ENCODE data around the gene INPP5K.

Gene INPP5K

DNA sequence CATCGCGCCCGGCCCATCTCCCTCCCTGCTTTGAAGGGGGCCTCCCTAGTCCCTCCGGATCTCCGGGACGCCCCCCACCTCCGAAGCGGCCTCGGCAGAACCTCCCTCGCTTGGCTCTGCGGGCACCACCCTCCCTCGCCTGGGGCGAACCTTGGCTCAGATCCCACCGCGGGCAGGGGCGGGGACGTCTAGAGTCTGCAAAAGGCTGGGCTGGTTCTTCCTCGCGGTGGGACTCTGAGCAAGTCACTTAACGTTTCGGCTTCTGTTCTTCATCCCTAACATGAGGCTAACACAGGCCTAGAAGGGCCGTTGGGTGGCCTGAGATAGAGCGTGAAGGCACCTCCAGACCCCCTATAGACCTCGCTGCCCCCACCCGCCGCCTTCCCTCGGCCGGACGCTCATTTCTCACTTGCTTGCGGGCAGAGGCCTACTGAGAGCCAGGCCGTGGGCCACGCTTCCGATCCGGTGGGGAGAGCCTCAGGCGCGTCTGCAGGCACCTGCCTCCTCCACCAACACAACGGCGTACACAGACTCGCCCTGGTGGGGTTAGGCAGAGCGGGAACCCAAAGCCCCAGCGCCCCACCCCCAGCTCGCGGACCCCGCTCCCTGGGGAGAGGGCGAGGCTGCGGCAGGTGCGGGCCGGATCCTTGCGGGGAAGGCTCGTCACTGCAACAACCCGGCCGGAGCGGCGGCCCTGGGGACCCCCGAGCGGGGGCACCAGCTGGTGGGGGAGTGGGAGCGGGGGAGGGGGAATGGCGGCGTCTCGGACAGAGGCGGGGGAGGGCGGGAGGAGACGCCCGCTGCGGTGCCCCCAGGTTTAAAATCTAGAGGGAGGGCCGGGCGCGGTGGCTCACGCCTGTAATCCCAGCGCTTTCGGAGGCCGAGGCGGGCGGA, 29.4 kb downstream of the INPP5K start:
- DNase-seq (ENCODE audit: low read depth in 1 of 2, low spot score in 1 of 2), result peak; percentile 65 to 70

GRCh38 chr17:1485423-1486376, 30.7 kb downstream of the INPP5K start:
- peak; percentile 32 to 66 for DNase-seq (ENCODE audit: low read depth in 1 of 2, low spot score in 1 of 2)

DNA sequence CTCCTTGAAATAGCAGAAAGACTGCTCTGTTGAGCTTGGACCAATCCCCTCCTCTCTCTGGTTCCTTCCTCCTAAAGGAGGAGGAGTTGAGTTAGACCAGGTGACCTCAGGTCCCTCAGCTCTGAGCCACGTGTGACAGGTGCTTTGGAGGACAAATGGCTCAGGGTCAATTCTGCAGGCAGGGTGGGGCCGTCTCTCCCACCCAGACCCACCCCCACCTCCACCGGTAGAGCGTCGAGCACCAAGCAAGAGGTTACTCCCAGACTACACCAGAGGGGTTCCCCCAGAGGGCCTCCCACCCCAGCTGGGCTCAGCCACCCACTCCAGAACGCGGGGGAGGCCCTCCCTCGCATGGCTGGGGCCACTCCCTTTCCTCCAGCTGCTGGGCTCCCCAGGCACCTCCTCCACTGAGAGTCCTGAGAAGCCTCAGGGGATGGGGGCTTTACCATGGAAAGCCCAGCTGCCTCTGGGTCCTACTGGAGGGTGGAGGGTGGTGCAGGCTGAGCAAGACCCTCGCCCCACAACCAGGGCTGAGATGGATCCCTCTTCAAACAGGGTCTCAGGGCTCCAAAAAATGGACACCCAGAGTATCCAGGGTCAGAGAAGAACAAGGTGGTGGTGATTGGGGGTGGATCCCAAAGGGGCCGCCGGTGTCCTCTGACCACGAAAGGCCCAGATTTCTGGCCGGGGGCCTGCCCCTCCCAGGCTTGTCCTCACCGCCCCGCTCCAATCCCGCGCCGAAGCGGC, 31.6 kb downstream of the INPP5K start:
- DNase-seq (ENCODE audit: low read depth in 1 of 2, low spot score in 1 of 2), result peak in 1 of 2 donors; percentile 37

DNA sequence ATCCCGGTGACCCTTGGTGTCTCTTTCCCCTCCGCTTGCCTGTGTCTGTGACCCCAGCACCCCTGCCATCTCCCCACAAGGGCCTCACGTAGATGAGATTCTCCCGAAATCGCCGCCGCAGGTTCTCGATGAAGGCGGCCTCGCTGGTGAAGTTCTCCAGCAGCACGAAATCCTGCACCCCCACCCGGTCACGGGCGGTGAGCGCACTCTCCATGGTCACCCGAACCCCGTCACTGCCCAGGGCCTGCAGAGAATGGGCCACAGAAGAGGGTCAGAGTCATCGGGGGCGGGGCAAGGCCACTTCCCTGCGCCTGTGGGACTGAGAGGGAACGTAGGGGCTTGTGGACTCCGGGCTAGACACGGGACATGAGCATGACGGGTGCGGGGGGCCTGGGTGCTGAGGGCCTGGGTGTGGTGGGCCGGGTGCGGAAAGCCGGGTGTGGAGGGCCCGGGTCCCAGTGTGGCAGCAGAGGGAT, 32.3 kb downstream of the INPP5K start:
- no peak for DNase-seq (ENCODE audit: low read depth in 1 of 2, low spot score in 1 of 2)

DNA sequence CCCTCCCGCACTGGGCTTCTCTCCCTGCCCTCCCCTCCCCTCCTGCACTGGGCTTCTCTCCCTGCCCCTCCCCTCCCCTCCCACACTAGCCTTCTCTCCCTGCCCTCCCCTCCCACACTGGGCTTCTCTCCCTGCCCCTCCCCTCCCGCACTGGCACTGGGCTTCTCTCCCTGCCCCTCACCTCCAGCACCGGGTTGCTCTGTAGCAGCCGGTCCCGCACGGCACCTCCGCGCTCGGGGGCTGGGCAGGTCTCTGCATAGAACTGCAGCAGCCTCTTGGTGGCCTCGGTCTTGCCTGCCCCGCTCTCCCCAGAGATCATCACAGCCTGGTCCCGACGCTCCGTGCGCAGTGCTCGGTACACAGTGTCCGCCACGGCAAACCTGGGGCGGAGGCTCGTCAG, 33.7 kb downstream of the INPP5K start:
- DNase-seq (ENCODE audit: low read depth in 1 of 2, low spot score in 1 of 2), result no peak

DNA sequence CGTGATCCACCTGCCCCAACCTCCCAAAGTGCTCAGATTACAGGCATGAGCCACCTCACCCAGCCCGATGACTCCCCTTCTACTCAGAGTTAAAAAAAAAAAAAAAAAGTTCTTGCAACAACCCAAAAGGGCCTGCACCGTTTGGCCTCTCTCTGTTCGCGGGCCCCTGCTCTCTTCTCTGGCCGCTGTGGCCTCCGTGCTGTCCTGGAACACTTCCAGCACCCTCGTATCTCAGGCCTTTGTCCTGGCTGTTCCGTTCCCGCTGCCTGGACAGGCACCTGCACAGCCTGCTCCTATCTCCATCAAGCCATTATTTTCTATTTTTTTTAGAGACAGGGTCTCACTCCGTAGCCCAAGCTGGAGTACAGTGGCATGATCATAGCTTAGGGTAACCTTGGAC, 34.7 kb downstream of the INPP5K start:
- DNase-seq (ENCODE audit: low read depth in 1 of 2, low spot score in 1 of 2), result no peak

- no peak for DNase-seq (ENCODE audit: low read depth in 1 of 2, low spot score in 1 of 2)
Observed at GRCh38 chr17:1480747-1481465, 35.5 kb downstream of the INPP5K start.

- DNase-seq (ENCODE audit: low read depth in 1 of 2, low spot score in 1 of 2), result no peak
Observed at GRCh38 chr17:1478418-1478817, 38.0 kb downstream of the INPP5K start.

GRCh38 chr17:1475321-1475854, 41.0 kb downstream of the INPP5K start:
- DNase-seq (ENCODE audit: low read depth in 1 of 2, low spot score in 1 of 2), result no peak

DNA sequence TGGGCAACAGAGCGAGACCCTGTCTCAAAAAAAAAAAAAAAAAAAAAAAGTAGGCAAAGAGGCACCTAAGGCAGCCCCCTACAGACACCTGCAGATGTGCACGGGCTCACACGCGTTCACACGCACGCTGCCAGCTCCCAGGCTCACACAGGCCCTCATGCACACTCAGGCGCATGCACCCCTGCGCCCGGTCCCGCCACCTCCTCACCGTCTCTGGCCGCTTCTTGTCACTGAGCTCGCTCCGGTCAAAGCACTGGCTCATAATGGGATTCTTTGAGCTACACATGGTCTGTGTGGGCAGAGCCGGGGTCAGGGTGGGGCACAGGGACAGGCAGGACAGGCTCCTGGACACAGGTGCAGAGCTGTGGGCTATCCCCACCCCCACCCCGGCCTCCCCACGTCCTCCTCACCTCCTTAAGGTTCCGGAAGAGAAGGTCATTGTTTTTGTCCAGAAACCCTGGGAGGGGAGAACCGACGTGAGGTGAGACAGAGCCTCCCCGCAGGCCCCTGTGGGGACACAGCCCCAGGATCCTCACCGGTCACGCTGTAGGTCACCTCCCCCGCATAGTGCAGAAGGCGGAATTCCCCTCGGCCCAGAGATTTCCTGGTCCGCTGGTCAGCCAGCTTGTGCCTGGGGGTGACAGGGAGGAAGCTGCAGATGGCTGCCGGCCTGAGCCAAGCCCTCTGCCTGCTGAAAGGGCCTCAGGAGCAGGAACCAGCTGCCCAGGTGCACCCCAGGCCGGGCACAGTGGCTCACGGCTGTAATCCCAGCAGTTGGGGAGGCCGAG, 41.8 kb downstream of the INPP5K start:
- no peak for DNase-seq (ENCODE audit: low read depth in 1 of 2, low spot score in 1 of 2)

DNA sequence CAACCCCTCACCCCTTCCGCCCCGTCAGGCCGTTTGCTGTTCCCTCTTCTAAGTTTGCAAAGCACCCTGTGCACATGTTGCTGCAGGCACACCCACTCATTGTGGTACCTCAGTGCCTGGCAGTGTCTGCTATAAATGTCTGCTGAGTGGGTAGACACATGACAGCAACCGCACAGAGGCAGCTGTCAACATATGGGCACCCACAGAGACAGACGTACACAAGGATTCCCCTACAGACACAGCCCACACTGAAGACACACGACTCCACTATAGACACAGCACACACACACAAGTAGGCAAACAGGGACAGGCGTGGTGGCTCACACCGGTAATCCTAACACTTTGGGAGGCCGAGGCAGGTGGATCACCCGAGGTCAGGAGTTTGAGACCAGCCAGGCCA, 42.6 kb downstream of the INPP5K start:
- DNase-seq (ENCODE audit: low read depth in 1 of 2, low spot score in 1 of 2), result no peak

- DNase-seq (ENCODE audit: low read depth in 1 of 2, low spot score in 1 of 2), result no peak
Observed at GRCh38 chr17:1473170-1473569, 43.2 kb downstream of the INPP5K start.

DNA sequence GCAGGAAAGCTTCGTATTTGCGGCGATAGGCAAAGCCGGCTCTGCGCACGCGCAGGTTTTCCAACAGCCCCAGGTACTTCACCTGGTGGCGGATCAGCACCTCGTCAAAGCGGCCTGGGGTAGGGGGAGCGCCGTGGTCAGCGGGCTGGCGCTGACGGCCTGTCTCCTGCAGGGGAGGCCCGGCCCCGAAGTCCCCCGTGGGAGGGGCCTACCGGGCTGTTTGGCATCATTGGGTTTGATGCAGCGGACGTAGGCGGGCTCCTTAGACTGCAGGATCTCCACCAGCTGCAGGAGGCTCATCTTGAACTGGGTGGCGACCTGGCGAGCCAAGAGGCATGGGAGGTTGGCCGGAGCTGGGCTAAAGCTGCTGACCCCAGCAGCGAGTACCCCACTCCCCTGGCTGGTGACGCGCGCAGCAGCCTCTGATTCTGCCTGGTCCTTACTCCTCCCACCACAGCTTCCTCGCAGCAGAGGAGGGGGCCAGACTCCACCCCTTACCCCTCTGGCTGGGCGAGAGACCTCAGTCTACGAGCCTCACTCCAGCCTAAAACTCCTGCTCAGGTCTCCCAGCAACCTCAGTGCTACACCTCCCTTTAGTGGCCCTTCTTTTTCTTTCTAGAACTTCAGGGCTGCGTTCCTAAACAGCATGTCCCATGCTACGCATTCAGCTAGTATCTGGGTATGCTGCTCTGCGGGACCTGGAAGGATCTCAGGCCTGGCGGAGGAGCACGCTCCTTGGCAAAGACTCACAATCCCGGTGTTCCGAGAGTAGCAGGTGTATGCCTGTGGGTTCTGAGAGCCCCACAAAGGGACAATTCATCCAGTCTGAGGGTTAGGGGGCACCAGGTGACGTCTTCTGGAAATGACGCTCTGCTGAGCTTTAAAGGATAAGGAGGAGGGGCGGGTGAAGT, 44.2 kb downstream of the INPP5K start:
- no peak for DNase-seq (ENCODE audit: low read depth in 1 of 2, low spot score in 1 of 2)

DNA sequence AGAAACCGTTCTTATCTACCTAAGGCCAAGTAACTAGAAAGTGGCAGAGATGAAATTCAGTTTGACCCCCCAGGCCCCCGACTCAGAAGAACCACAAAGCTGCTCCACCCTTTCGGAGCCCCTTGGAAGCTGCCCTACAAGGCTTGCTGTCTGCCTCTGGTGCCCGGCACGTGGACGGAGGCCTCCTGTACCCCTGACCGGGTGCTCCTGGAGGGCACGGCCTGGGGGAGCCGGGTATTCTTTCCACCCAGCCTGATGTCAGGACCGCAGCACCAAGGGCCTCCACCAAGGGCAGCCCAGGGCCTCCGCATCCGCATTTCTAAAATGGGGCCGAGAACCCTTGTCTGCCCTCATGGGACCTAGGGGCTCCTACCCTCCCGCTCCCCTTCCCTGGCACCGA, 44.9 kb downstream of the INPP5K start:
- no peak for DNase-seq (ENCODE audit: low read depth in 1 of 2, low spot score in 1 of 2)

DNA sequence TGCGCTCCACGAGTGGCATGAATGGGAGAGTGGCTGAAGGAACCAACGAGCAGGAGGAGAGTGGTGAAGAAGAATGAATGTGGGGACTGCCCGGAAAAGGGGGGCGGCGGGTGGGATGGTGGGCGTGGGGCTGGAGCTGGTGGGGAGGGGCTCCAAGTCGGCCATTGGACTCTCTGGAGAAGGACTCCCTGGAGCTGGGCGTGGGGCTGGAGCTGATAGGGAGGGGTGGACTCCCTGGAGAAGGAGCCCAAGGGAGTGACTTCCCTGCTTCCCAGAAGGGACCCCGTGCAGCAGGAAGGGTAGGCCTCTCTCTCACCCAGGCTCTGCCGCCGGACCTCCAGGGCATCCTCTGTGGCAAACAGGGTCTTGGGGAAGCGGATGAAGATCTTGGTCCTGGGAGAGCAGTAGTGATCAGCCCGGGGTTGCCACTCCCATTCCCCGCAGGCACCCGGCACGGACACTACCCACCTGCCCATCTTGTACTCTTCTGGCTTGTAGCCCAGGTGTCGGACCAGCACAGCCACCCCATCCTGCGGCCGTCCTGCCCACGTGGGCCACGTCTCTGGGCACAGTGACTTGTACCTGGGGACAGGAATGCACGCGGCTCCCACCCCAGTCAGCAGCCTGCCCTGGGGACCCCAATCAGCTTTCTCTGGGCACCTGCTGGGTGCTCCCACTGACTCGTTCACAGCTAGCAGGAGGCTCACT, 45.5 kb downstream of the INPP5K start:
- no peak for DNase-seq (ENCODE audit: low read depth in 1 of 2, low spot score in 1 of 2)

DNA sequence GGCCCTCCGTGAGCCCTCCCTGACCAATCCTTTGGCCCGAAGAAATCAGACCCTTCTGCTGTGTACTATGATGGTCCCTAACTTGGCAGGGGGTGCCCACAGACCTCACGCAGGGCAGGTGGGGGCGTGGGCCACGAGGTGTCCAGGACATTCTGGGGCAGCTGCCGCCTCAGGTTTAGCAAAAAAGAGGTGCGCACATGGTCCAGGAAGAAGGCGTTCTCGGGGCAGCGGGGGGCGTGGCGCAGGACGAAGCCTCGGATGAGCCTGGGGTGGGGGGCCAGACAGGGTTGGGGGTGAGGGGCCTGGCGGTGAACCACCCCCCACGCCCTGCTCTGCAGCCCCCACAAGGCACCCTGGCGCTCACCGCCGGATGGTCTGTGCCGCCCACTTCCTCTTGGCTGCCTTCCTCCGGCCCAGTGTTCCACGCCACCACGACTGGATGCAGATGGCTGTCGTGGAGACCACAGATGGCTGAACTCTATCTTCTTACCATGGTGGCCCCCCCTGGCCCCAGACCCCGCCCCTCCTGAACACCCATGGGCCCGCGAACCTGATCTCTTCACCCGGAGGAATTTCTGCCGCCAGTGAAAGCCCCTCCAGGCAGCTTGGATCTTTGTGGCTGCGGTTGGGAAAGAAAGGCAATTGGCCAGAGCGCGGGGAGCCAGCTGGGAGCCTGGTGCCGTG, 46.2 kb downstream of the INPP5K start:
- no peak for DNase-seq (ENCODE audit: low read depth in 1 of 2, low spot score in 1 of 2)

DNA sequence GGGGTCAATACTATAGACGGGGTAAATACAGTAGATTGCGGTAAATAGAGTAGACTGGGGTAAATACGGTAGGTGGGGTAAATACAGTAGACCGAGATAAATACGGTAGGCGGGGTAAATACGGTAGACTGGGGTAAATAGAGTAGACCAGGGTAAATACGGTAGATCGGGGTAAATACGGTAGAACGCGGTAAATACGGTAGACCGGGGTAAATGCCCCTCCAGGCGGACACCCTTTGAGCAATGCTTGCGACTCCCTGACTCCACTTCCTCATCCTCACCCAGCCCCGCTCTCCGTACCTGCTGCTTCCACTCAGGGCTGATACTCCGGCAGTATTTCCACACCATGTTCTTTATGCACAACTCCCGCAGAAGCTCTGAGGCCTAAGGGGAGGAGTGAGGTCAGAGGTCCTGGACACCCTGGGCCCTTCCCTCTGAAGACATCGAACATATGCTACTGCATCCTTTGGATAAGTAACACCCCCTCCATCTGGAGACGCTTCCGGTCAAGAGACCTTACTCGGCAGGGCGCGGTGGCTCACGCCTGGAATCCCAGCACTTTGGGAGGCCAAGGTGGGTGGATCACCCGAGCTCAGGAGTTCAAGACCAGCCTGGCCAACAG, 47.1 kb downstream of the INPP5K start:
- no peak for DNase-seq (ENCODE audit: low read depth in 1 of 2, low spot score in 1 of 2)

All from activated T-helper 1 cell treated with anti-CD3 and anti-CD28 coated beads, Interleukin-2, amount 50 U/mL, for 16 hours (primary cell).